Posterior vena cava (tissue), 2 donors: Measurements from ENCODE around the gene MAP3K12. TPM values are rescaled to one million over a fixed set of nuclear protein-coding genes. Genes with fewer than 3 reads are reported as not detected.
"Not testable (repeated sequence)": the region's sequence is repeated elsewhere in the genome, so short reads cannot be mapped to it uniquely, and the experiment has no call there.

Experiments
- DNase-seq: peaks from one replicate; pipeline ENCODE4 v3.0.0-alpha.2; 2020; ENCODE audit warnings: low spot score
- intact Hi-C, 2 donors: fragments of 100-400 bp; cut with DNase I; formaldehyde crosslinking; loops; one replicate each; pipeline versions ENCODE4 v1.14.1 to v1.14.2; 2022 to 2023
- total RNA-seq, 2 donors: library from RNA; stranded (reverse); fragmentation: NEBNext Ultra II Directional; extraction: Animal tissue kit (Norgen Biotek cat#: 25700); gene quantifications; one replicate each; pipeline ENCODE4 v1.2.1, GENCODE V29; 2021
- donor health status: DM: yes; HTN: yes; CAD: no.
- donor health status: DM: yes; HTN: yes; CAD: no.

MAP3K12 gene
- total RNA-seq, 2 donors from 2014 or later, result 21.7 to 29.4 TPM

GRCh38 chr12:53454707-53455106, 44.6 kb downstream of the MAP3K12 start:
- intact Hi-C loops, result no loop called here
- no peak for DNase-seq

DNA sequence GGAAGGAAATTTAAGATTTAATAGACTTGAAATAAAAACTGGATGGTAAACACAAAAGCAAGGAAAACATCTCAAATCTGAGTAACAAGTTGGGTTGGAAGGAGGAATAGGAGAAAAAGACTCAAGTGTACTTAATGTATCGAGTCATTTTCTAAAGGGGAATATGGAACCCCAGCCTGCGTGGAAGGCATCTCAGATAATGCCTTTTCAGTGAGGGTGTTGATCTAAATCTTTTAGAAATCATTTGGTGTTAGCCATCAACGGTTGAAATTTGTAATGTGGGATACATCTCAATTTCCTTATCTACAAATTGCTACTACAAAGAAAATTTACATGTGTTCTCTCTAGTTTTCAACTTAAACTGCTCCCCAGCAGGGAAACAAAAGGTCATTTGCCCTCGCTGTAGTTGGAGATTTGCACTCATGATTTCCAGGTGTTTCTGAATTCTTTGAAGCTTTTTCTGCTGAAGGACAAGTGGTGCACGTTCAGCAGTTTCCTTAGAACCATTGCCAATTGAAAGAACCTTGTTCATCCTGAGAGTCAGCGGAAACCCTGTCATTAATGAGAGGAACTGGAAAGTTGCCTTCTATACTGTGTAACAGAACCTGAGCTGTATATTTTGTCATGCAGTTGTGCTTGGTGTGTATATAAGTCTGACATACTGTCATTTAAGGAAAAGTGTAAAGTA, 45.2 kb downstream of the MAP3K12 start:
- DNase-seq, result no peak
- intact Hi-C loops, result no loop called here

DNA sequence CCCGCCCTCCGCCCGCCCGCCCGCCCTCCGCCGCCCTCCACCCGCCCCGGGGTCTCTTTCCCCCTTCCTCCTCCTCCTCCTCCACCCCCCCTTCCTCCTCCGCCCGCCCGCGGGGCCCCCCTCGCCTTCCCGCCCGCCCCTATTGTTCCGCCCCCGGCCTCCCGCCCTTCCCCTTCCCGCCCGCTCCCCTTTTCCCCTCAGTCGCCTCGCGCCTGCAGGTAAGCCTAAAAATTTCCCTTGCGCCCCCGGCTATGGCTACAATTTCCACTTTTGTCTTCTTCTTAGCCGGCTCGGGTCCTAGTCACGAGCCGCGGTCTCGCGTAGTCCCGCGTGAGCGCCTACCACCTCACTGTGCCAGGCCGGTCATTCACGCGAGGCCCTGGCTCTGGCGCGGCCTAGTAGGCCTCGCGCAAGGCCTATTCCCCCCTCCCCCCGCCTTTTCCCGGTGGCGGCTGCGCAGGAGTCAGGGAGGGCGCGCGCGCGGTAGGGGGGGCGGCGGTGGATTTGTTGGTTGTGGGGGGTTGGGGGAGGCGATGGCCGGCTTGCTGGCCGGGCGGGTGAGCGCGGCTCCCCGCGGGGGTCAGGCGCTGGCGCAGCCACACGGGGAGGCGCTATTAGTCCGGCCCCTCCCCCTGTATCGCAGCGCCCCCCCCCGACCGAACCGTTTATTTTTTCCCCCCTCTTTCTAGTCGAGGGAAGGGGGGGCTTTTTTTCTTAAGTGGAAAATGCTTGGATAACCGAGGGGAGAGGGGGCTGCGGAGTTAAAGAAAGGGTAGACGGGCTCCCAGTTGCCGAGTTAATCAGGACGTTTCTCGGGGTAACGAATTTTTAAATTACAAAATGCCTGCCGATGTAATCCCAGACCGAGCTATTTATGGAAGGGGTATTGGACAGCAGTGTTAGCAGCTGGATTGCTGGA, 46.8 kb downstream of the MAP3K12 start:
- intact Hi-C loops, result no loop called here

GRCh38 chr12:53451661-53452158, 47.5 kb downstream of the MAP3K12 start, which contains the start of gene PCBP2:
PCBP2 (plus strand) TSS chr12:53452102; CDS start chr12:53454801, 2,699 bp downstream.
- intact Hi-C loops, result no loop called here
- DNase-seq, result peak; percentile 99

More for the DNA sequence above, 46.8 kb downstream of the MAP3K12 start:
- peak; percentile 96 for DNase-seq

DNA sequence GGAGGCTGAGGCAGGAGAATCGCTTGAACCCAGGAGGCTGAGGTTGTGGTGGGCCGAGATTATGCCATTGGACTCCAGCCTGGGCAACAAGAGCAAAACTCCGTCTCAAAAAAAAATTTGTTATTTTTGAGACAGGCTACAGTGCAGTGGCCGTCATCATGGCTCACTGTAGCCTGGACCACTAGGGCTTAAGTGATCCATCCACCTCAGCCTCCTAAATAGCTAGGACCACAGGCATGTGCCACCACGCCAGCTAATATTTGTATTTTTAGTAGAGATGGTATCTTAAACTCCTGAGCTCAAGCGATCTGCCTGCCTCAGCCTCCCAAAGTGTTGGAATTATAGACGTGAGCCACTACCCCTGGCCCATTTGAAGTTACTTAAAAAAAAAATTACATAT, 48.3 kb downstream of the MAP3K12 start:
- intact Hi-C loops, result no loop called here
- DNase-seq, result no peak

- DNase-seq, intact Hi-C loops: not testable (repeated sequence)
Observed at GRCh38 chr12:53444593-53445325, 54.5 kb downstream of the MAP3K12 start.

DNA sequence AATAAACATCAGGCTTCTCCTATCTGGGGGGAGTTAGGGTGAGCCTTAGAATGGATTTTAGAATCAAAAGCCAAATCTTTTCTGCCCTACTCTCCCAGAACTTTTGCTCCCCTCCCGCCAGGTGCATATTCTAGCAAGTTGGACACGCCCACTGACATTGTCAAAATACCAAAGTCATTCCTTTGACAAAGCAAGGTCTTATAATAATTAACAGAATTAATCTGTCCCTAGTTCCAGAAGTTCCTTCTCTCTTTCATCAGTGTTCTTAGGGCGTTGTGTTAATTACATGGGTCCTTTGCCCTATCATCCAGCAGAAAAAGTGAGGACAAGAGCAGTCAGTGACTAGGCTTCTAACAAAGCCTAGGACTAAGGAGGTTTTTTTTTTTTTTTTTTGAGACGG, 55.3 kb downstream of the MAP3K12 start:
- DNase-seq, result no peak
- intact Hi-C loops, result no loop called here

GRCh38 chr12:53441040-53441833, 58.0 kb downstream of the MAP3K12 start, which contains the start of gene PRR13:
PRR13 (plus strand) TSS chr12:53441734; CDS start chr12:53442715, 981 bp downstream.
- intact Hi-C loops, result no loop called here
- peak; percentile 99 for DNase-seq

DNA sequence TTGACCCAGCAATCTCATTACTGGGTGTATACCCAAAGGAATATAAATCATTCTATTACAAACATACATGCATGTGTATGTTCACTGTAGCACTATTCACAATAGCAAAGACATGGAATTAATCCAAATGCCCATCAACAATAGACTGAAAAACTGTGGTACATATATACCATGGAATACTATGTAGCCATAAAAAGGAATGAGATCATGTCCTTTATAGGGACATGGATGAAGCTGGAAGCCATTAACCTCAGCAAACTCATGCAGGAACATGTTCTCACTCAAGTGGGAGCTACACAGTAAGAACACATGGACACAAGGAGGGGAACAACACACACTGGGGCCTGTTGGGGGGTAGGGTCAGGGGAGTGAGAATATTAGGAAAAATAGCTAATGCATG, 59.7 kb downstream of the MAP3K12 start:
- intact Hi-C loops, DNase-seq: not testable (repeated sequence)

DNA sequence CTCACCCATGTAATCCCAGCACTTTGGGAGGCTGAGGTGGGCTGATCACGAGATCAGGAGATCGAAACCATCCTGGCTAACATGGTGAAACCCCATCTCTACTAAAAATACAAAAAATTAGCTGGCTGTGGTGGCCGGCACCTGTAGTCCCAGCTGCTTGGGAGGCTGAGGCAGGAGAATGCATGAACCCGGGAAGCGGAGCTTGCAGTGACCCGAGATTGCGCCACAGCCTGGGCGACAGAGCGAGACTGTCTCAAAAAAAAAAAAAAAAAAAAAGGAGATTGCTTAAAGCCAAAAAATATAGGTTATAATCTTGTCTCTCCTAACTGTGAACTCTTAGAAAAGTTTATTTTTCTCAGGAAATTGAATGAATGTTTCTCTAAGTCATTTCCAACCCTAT, 63.9 kb downstream of the MAP3K12 start:
- intact Hi-C loops, result not testable (repeated sequence)

DNA sequence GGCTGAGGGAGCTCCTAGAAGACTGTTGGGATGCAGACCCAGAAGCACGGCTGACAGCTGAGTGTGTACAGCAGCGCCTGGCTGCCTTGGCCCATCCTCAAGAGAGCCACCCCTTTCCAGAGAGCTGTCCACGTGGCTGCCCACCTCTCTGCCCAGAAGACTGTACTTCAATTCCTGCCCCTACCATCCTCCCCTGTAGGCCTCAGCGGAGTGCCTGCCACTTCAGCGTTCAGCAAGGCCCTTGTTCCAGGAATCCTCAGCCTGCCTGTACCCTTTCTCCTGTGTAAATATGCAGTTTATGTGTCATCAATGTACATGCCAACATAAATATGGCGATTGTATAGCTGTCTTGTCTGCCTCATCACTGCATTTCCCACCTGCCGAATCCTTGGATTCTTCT, 68.1 kb downstream of the MAP3K12 start:
- peak; percentile 56 for DNase-seq
- intact Hi-C loops, result no loop called here

More for the DNA sequence above, 63.9 kb downstream of the MAP3K12 start:
- not testable (repeated sequence) for DNase-seq

GRCh38 chr12:53430116-53430515, 69.1 kb downstream of the MAP3K12 start:
- peak; percentile 38 for DNase-seq

More at GRCh38 chr12:53430116-53430515, 69.1 kb downstream of the MAP3K12 start:
- intact Hi-C loops, result no loop called here

Other genes starting within 250 kb of the MAP3K12 start
- gene ESPL1, start 231.2 kb downstream of the MAP3K12 start, total RNA-seq, result 1 to 10 TPM in 1 of 2 donors, under 1 TPM in 1; 0.62 to 1.0 TPM
- 100 to 1,000 TPM; 473 to 486 TPM for gene PFDN5, start 203.9 kb downstream of the MAP3K12 start, total RNA-seq
- gene MYG1, start 199.8 kb downstream of the MAP3K12 start, total RNA-seq, result 10 to 100 TPM; 35.6 to 37.8 TPM
- gene AAAS, start 177.8 kb downstream of the MAP3K12 start, total RNA-seq, result 10 to 100 TPM; 29.5 to 35.3 TPM
- gene SP7, start 163.1 kb downstream of the MAP3K12 start, total RNA-seq, result not detected
- 10 to 100 TPM; 55.1 to 59.9 TPM for gene SP1, start 119.3 kb downstream of the MAP3K12 start, total RNA-seq
- not detected for gene AMHR2, start 75.6 kb downstream of the MAP3K12 start, total RNA-seq
- 100 to 1,000 TPM in 1 of 2 donors, 10 to 100 TPM in 1; 99.1 to 102 TPM for gene PRR13, start 57.7 kb downstream of the MAP3K12 start, total RNA-seq
- 100 to 1,000 TPM; 500 to 501 TPM for gene PCBP2, start 47.4 kb downstream of the MAP3K12 start, total RNA-seq
- 10 to 100 TPM; 12.8 to 16.8 TPM for gene TARBP2, start 1.8 kb upstream of the MAP3K12 start, total RNA-seq
- gene NPFF, start 8.0 kb upstream of the MAP3K12 start, total RNA-seq, result not detected
- 10 to 100 TPM; 58.1 to 61.2 TPM for gene ATF7, start 126.9 kb upstream of the MAP3K12 start, total RNA-seq
- gene ATP5MC2, start 176.6 kb upstream of the MAP3K12 start, total RNA-seq, result 100 to 1,000 TPM; 132 to 168 TPM
- 100 to 1,000 TPM; 124 to 131 TPM for gene CALCOCO1, start 228.0 kb upstream of the MAP3K12 start, total RNA-seq